ENCODE data around the gene RUNX1.
A peak's percentile ranks its signal among the peaks of the same experiment; 100 is the strongest.

The RUNX1 gene

GRCh38 chr21:35090403-35090802 lies 41.3 kb upstream of the RUNX1 start:
- Histone ChIP-seq H2BK120ac (ENCODE audit: low read depth, low read length) (no peak overlapping the region), H3K4me3 (ENCODE audit: low read length) (no peak overlapping the region), H4K5ac (ENCODE audit: low read length) (no peak overlapping the region), H3K4ac (ENCODE audit: low read depth, low read length) (no peak overlapping the region), H3K4me1 (ENCODE audit: control insufficient read depth, low read depth, low read length) (no peaks in the 10 kb centered on the region), H3K79me1 (ENCODE audit: low read length) (no peaks in the 10 kb centered on the region), H2BK15ac (replicated peaks; ENCODE audit: low read depth) (no peak overlapping the region), H3K79me2 (ENCODE audit: control insufficient read depth, insufficient read depth, low read length) (no peaks in the 10 kb centered on the region), H3K27ac (ENCODE audit: low read depth, low read length) (no peak overlapping the region), H3K36me3 (ENCODE audit: control insufficient read depth, insufficient read depth, low read length) (no peaks in the 10 kb centered on the region), H2AK5ac (ENCODE audit: low read length) (no peak overlapping the region), H4K8ac (ENCODE audit: low read depth, low read length) (no peak overlapping the region), H3K23ac (ENCODE audit: low read length) (no peak overlapping the region), H2BK5ac (ENCODE audit: low read length) (no peak overlapping the region), H3K9ac (ENCODE audit: low read length) (no peak overlapping the region), H3K18ac (ENCODE audit: low read length) (no peak overlapping the region), H3K56ac (ENCODE audit: low read length) (no peak overlapping the region), H3K4me2 (ENCODE audit: low read length) (no peak overlapping the region), H3K27me3 (ENCODE audit: insufficient read depth, low read length, poor library complexity) (no peaks in the 10 kb centered on the region)
- no CpG with 5 or more reads among the region's 4 CpGs for WGBS (ENCODE audit: extremely low coverage, insufficient coverage, low lambda C conversion rate)
- peak; percentile 59 for DNase-seq

DNA sequence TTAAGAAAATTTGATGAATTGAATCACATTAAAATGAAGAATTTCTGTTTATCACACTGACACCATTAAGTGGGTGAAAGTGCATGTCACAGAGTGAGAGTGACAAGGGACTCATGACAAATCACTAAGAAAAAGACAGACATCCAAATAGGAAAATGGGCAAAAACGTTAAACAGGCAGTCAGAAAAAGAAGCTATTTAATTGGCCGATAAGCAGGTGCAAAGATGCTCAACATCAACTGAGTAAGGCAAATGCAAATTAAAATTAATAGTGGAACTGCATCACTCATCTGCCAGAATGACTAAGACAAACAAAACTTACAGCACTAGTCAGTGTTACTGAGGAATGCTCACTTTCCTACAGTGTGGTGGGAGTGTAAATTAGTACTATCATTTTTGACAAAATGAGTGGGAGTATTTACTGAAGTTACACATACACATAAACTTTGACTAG lies 39.2 kb upstream of the RUNX1 start:
- no peak overlapping the region for H2BK120ac ChIP-seq (ENCODE audit: low read depth, low read length)
- H2BK15ac ChIP-seq (replicated peaks; ENCODE audit: low read depth), result no peak overlapping the region
- no peaks in the 10 kb centered on the region for H3K79me1 ChIP-seq (ENCODE audit: low read length)
- H3K4ac ChIP-seq (ENCODE audit: low read depth, low read length), result no peak overlapping the region
- H3K9ac ChIP-seq (ENCODE audit: low read length), result no peak overlapping the region
- H2BK5ac ChIP-seq (ENCODE audit: low read length), result no peak overlapping the region
- no peaks in the 10 kb centered on the region for H3K4me1 ChIP-seq (ENCODE audit: control insufficient read depth, low read depth, low read length)
- H3K27me3 ChIP-seq (ENCODE audit: insufficient read depth, low read length, poor library complexity), result no peaks in the 10 kb centered on the region
- H3K4me3 ChIP-seq (ENCODE audit: low read length), result no peak overlapping the region
- no peak overlapping the region for H3K4me2 ChIP-seq (ENCODE audit: low read length)
- no peaks in the 10 kb centered on the region for H3K79me2 ChIP-seq (ENCODE audit: control insufficient read depth, insufficient read depth, low read length)
- no peak overlapping the region for H3K23ac ChIP-seq (ENCODE audit: low read length)
- H2AK5ac ChIP-seq (ENCODE audit: low read length), result no peak overlapping the region
- H3K18ac ChIP-seq (ENCODE audit: low read length), result no peak overlapping the region
- no CpG with 5 or more reads among the region's 2 CpGs for WGBS (ENCODE audit: extremely low coverage, insufficient coverage, low lambda C conversion rate)
- no peak overlapping the region for H4K8ac ChIP-seq (ENCODE audit: low read depth, low read length)
- DNase-seq, result no peak
- no peak overlapping the region for H3K56ac ChIP-seq (ENCODE audit: low read length)
- H3K36me3 ChIP-seq (ENCODE audit: control insufficient read depth, insufficient read depth, low read length), result no peaks in the 10 kb centered on the region
- no peak overlapping the region for H4K5ac ChIP-seq (ENCODE audit: low read length)
- H3K27ac ChIP-seq (ENCODE audit: low read depth, low read length), result no peak overlapping the region

- Histone ChIP-seq H2BK15ac (replicated peaks; ENCODE audit: low read depth) (no peak overlapping the region), H3K23ac (ENCODE audit: low read length) (no peak overlapping the region), H3K36me3 (ENCODE audit: control insufficient read depth, insufficient read depth, low read length) (no peaks in the 10 kb centered on the region), H3K18ac (ENCODE audit: low read length) (peak overlapping the region; percentile 28), H2AK5ac (ENCODE audit: low read length) (no peak overlapping the region), H2BK120ac (ENCODE audit: low read depth, low read length) (no peak overlapping the region), H4K5ac (ENCODE audit: low read length) (no peak overlapping the region), H3K56ac (ENCODE audit: low read length) (no peak overlapping the region), H3K79me2 (ENCODE audit: control insufficient read depth, insufficient read depth, low read length) (no peaks in the 10 kb centered on the region), H3K4me2 (ENCODE audit: low read length) (no peak overlapping the region), H4K8ac (ENCODE audit: low read depth, low read length) (no peak overlapping the region), H3K4me1 (ENCODE audit: control insufficient read depth, low read depth, low read length) (no peaks in the 10 kb centered on the region), H3K4ac (ENCODE audit: low read depth, low read length) (no peak overlapping the region), H3K79me1 (ENCODE audit: low read length) (no peaks in the 10 kb centered on the region), H3K27ac (ENCODE audit: low read depth, low read length) (no peak overlapping the region), H3K4me3 (ENCODE audit: low read length) (no peak overlapping the region), H2BK5ac (ENCODE audit: low read length) (no peak overlapping the region), H3K9ac (ENCODE audit: low read length) (no peak overlapping the region), H3K27me3 (ENCODE audit: insufficient read depth, low read length, poor library complexity) (no peaks in the 10 kb centered on the region)
- DNase-seq, result peak; percentile 55
- WGBS (ENCODE audit: extremely low coverage, insufficient coverage, low lambda C conversion rate), result no CpG with 5 or more reads among the region's 2 CpGs
Measured at GRCh38 chr21:35086357-35086756, 37.3 kb upstream of the RUNX1 start.

DNA sequence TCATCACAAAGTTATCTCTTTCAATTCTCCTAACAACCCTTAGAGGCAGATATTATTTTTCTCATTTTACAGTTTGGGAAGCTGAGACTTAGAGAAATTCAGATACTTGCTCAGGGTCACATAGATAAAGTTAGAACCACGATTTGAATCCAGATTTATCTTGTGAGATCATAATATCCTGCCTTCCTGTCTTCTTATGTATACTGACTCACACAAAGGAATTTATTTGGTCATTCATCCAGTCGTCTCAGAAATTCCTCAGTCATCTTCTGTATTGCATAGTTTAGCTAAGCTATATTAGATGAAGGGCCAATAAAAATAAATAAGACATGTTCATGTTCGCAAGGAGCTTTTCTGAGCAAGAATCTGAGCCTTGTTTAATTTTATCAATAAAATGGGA lies 35.8 kb upstream of the RUNX1 start:
- Histone ChIP-seq H2BK120ac (ENCODE audit: low read depth, low read length) (no peak overlapping the region), H3K4me3 (ENCODE audit: low read length) (no peak overlapping the region), H2AK5ac (ENCODE audit: low read length) (no peak overlapping the region), H3K27ac (ENCODE audit: low read depth, low read length) (no peak overlapping the region), H4K5ac (ENCODE audit: low read length) (no peak overlapping the region), H3K79me2 (ENCODE audit: control insufficient read depth, insufficient read depth, low read length) (no peaks in the 10 kb centered on the region), H3K4me2 (ENCODE audit: low read length) (no peak overlapping the region), H3K18ac (ENCODE audit: low read length) (no peak overlapping the region), H2BK15ac (replicated peaks; ENCODE audit: low read depth) (no peak overlapping the region), H4K8ac (ENCODE audit: low read depth, low read length) (no peak overlapping the region), H3K27me3 (ENCODE audit: insufficient read depth, low read length, poor library complexity) (no peaks in the 10 kb centered on the region), H3K4ac (ENCODE audit: low read depth, low read length) (no peak overlapping the region), H2BK5ac (ENCODE audit: low read length) (no peak overlapping the region), H3K4me1 (ENCODE audit: control insufficient read depth, low read depth, low read length) (no peaks in the 10 kb centered on the region), H3K79me1 (ENCODE audit: low read length) (no peaks in the 10 kb centered on the region), H3K9ac (ENCODE audit: low read length) (no peak overlapping the region), H3K23ac (ENCODE audit: low read length) (no peak overlapping the region), H3K56ac (ENCODE audit: low read length) (no peak overlapping the region), H3K36me3 (ENCODE audit: control insufficient read depth, insufficient read depth, low read length) (no peaks in the 10 kb centered on the region)
- DNase-seq, result no peak
- no CpG with 5 or more reads among the region's 3 CpGs for WGBS (ENCODE audit: extremely low coverage, insufficient coverage, low lambda C conversion rate)

- Histone ChIP-seq H2BK120ac (ENCODE audit: low read depth, low read length) (no peak overlapping the region), H3K27me3 (ENCODE audit: insufficient read depth, low read length, poor library complexity) (no peaks in the 10 kb centered on the region), H4K5ac (ENCODE audit: low read length) (no peak overlapping the region), H2BK5ac (ENCODE audit: low read length) (no peak overlapping the region), H3K79me2 (ENCODE audit: control insufficient read depth, insufficient read depth, low read length) (no peaks in the 10 kb centered on the region), H3K18ac (ENCODE audit: low read length) (no peak overlapping the region), H2AK5ac (ENCODE audit: low read length) (no peak overlapping the region), H3K4ac (ENCODE audit: low read depth, low read length) (no peak overlapping the region), H3K79me1 (ENCODE audit: low read length) (no peaks in the 10 kb centered on the region), H3K23ac (ENCODE audit: low read length) (no peak overlapping the region), H3K56ac (ENCODE audit: low read length) (no peak overlapping the region), H3K4me2 (ENCODE audit: low read length) (no peak overlapping the region), H2BK15ac (replicated peaks; ENCODE audit: low read depth) (no peak overlapping the region), H3K4me3 (ENCODE audit: low read length) (no peak overlapping the region), H3K27ac (ENCODE audit: low read depth, low read length) (no peak overlapping the region), H4K8ac (ENCODE audit: low read depth, low read length) (no peak overlapping the region), H3K9ac (ENCODE audit: low read length) (no peak overlapping the region), H3K36me3 (ENCODE audit: control insufficient read depth, insufficient read depth, low read length) (no peaks in the 10 kb centered on the region), H3K4me1 (ENCODE audit: control insufficient read depth, low read depth, low read length) (no peaks in the 10 kb centered on the region)
- DNase-seq, result no peak
- 100% methylated on average over 1 of the region's 3 CpGs for WGBS (ENCODE audit: extremely low coverage, insufficient coverage, low lambda C conversion rate)
Measured at GRCh38 chr21:35083246-35083645, 34.1 kb upstream of the RUNX1 start.

DNA sequence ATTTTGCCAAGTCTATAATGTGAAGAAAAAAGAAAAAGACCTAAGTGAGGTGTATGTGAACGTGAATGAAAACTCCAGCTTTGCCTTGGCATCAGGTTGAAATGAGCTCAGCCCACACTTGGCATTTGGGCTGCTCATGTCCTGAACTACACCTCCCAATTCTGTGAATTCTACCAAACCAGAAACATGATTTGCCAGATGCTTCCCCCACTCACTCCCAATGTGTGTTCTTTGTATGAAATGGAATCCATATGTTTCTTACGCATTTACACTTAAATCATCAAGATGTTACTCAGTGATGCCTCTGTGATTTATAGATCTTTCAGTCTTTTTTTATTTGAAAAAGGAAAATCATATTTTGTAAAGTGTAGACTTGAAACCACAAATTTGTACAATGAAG lies 32.8 kb upstream of the RUNX1 start:
- Histone ChIP-seq H3K4me3 (ENCODE audit: low read length) (no peak overlapping the region), H3K23ac (ENCODE audit: low read length) (no peak overlapping the region)

More for the DNA sequence above, 32.8 kb upstream of the RUNX1 start:
- no peak overlapping the region for H3K27ac ChIP-seq (ENCODE audit: low read depth, low read length)
- H3K9ac ChIP-seq (ENCODE audit: low read length), result no peak overlapping the region
- H3K36me3 ChIP-seq (ENCODE audit: control insufficient read depth, insufficient read depth, low read length), result no peaks in the 10 kb centered on the region
- no peak overlapping the region for H4K8ac ChIP-seq (ENCODE audit: low read depth, low read length)
- no peak overlapping the region for H3K4me2 ChIP-seq (ENCODE audit: low read length)
- no peak overlapping the region for H3K56ac ChIP-seq (ENCODE audit: low read length)
- H2BK120ac ChIP-seq (ENCODE audit: low read depth, low read length), result no peak overlapping the region
- H4K5ac ChIP-seq (ENCODE audit: low read length), result no peak overlapping the region
- no peak overlapping the region for H3K4ac ChIP-seq (ENCODE audit: low read depth, low read length)
- no peaks in the 10 kb centered on the region for H3K27me3 ChIP-seq (ENCODE audit: insufficient read depth, low read length, poor library complexity)
- no peak overlapping the region for H3K18ac ChIP-seq (ENCODE audit: low read length)
- no peaks in the 10 kb centered on the region for H3K79me1 ChIP-seq (ENCODE audit: low read length)
- H2BK5ac ChIP-seq (ENCODE audit: low read length), result no peak overlapping the region
- no peaks in the 10 kb centered on the region for H3K79me2 ChIP-seq (ENCODE audit: control insufficient read depth, insufficient read depth, low read length)
- H2BK15ac ChIP-seq (replicated peaks; ENCODE audit: low read depth), result no peak overlapping the region
- H2AK5ac ChIP-seq (ENCODE audit: low read length), result no peak overlapping the region
- no CpG with 5 or more reads among the region's 2 CpGs for WGBS (ENCODE audit: extremely low coverage, insufficient coverage, low lambda C conversion rate)
- DNase-seq, result no peak
- H3K4me1 ChIP-seq (ENCODE audit: control insufficient read depth, low read depth, low read length), result no peaks in the 10 kb centered on the region
